ENCODE measurements around the gene TNFAIP8L3.
"Not testable (repeated sequence)": the region's sequence is repeated elsewhere in the genome, so short reads cannot be mapped to it uniquely, and the experiment has no call there.

The TNFAIP8L3 gene

GRCh38 chr15:51094606-51095569 is at the start of gene TNFAIP8L3:
TNFAIP8L3 (minus strand) TSS chr15:51094906; CDS start chr15:51094595, 311 bp downstream.
- no peak for DNase-seq

- DNase-seq, result no peak
Measured at GRCh38 chr15:51144021-51144532, 49.4 kb upstream of the TNFAIP8L3 start.

GRCh38 chr15:51140347-51140746 is 45.6 kb upstream of the TNFAIP8L3 start:
- not testable (repeated sequence) for DNase-seq

- DNase-seq, result no peak
Measured at GRCh38 chr15:51139091-51139490, 44.4 kb upstream of the TNFAIP8L3 start.

- no peak for DNase-seq
Measured at GRCh38 chr15:51137880-51138430, 43.2 kb upstream of the TNFAIP8L3 start.

GRCh38 chr15:51137024-51137423 is 42.3 kb upstream of the TNFAIP8L3 start:
- DNase-seq, result no peak

GRCh38 chr15:51135276-51135675 is 40.6 kb upstream of the TNFAIP8L3 start:
- no peak for DNase-seq

- no peak for DNase-seq
Measured at GRCh38 chr15:51134416-51135199, 39.9 kb upstream of the TNFAIP8L3 start.

- DNase-seq, result no peak
Measured at GRCh38 chr15:51133140-51133765, 38.5 kb upstream of the TNFAIP8L3 start.

GRCh38 chr15:51132384-51133139 is 37.9 kb upstream of the TNFAIP8L3 start:
- no peak for DNase-seq

- DNase-seq, result no peak
Measured at GRCh38 chr15:51131596-51132290, 37.0 kb upstream of the TNFAIP8L3 start.

- no peak for DNase-seq
Measured at GRCh38 chr15:51130344-51130743, 35.6 kb upstream of the TNFAIP8L3 start.

- no peak for DNase-seq
Measured at GRCh38 chr15:51129535-51130188, 35.0 kb upstream of the TNFAIP8L3 start.

GRCh38 chr15:51128701-51129100 is 34.0 kb upstream of the TNFAIP8L3 start:
- no peak for DNase-seq

- DNase-seq, result no peak
Measured at GRCh38 chr15:51126842-51127241, 32.1 kb upstream of the TNFAIP8L3 start.

GRCh38 chr15:51123002-51123401 is 28.3 kb upstream of the TNFAIP8L3 start:
- DNase-seq, result not testable (repeated sequence)

GRCh38 chr15:51121631-51122225 is 27.0 kb upstream of the TNFAIP8L3 start:
- no peak for DNase-seq

- no peak for DNase-seq
Measured at GRCh38 chr15:51121118-51121517, 26.4 kb upstream of the TNFAIP8L3 start.

GRCh38 chr15:51119120-51119519 is 24.4 kb upstream of the TNFAIP8L3 start:
- DNase-seq, result no peak

GRCh38 chr15:51117270-51117669 is 22.6 kb upstream of the TNFAIP8L3 start:
- DNase-seq, result no peak

Data from stimulated activated CD4-positive, alpha-beta T cell treated with anti-CD3 and anti-CD28 coated beads, Interleukin-4, amount 100 ng/mL, for 1 hour (primary cell).